Measurements from ENCODE around the gene CBLN3.

DNA sequence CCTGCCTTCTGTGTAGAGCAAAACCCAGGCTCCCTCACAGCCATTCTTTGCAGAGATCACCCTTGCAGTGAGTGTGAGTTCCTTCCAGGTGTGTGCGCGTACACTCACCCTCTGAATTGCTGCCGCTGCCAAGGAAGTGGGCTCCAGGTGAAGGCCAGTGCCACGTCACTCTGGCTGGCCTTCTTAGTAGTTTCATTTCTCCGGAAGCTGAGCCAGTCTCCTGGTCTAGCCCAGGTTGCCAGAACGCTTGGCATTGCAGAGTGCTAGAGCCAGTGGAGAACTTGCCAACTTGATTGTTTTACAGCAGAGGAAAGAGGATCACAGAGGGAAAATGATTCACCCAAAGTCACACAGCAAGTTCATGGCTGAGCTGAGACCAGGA, 11.0 kb downstream of the CBLN3 start:
- TF ChIP-seq, protein P1, sequence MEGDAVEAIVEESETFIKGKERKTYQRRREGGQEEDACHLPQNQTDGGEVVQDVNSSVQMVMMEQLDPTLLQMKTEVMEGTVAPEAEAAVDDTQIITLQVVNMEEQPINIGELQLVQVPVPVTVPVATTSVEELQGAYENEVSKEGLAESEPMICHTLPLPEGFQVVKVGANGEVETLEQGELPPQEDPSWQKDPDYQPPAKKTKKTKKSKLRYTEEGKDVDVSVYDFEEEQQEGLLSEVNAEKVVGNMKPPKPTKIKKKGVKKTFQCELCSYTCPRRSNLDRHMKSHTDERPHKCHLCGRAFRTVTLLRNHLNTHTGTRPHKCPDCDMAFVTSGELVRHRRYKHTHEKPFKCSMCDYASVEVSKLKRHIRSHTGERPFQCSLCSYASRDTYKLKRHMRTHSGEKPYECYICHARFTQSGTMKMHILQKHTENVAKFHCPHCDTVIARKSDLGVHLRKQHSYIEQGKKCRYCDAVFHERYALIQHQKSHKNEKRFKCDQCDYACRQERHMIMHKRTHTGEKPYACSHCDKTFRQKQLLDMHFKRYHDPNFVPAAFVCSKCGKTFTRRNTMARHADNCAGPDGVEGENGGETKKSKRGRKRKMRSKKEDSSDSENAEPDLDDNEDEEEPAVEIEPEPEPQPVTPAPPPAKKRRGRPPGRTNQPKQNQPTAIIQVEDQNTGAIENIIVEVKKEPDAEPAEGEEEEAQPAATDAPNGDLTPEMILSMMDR (IDR thresholded peaks at IDR 0.05; ENCODE audit: low read depth, low read length) = no peak
- no peak for TF ChIP-seq EZH2phosphoT487 (IDR thresholded peaks at IDR 0.05; ENCODE audit: low read depth)

All from OCI-LY3 (cell line).